HG03097 (cell line): ENCODE results near the gene AFP.

Experiments used
- ATAC-seq: cut with Tn5 transposase; IDR thresholded peaks from one replicate; pipeline ENCODE4 v1.9.1; 2021; ENCODE audit not compliant: unreplicated experiment, low FRiP score

Gene AFP

GRCh38 chr4:73454920-73455319 is 18.9 kb downstream of the AFP start:
- ATAC-seq, result no peak

- ATAC-seq, result no peak
Observed at GRCh38 chr4:73456177-73457022, 20.4 kb downstream of the AFP start.

DNA sequence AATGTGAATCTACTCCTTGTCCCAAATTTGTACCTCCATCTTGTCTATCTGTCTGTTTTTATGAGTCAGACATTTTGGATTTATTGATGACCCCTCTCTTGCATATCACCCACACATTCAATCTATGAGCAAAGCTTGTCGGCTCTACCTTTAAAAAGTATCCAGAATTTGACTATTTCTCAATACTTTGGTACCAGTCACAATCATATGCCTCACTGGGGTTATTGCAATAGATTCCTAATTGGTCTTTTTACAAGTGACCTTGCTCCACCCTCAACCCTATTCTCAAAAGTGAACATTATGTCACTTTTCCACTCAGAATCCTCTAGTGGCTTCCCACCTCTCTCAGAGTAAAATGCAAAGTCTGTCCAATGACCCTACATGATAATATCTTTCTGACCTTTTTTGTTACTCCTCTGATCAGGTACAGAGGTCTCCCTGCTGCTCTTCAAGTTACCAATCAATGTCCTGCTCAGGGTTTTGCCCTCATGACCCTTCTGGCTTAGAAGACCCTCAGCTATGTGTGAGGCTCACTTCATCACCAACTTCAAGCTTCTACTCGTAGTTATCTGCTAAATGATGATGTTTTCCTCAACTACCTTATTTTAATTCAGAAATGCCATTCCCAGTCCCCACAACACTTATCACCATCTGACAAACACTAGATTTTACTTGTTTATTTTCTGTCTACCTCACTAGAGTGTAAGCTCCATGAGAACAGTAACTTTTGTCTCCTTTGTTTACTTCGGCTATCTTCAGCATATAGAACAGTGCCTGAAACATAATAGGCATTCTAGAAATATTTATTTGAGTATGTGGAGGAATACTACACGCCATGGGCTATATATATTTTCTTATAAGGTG is 22.4 kb downstream of the AFP start:
- no peak for ATAC-seq

DNA sequence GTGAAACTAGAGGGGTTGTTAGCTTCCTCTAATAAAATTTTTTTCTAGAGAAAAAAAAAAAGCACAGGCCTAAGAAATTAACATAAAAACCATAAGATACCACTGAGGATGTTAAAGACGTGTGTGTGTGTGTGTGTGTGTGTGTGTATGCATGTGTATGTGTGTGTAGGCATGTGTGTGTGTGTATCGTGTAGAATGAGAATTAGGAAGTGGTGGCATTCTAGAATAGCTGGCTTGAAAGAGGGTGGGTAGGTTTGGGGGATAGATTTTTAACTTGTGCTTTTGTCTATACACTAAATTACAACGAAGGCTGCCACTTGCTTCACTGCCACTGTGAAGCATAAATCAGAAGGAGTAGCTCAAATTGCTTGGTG is 23.0 kb downstream of the AFP start:
- ATAC-seq, result no peak

GRCh38 chr4:73460913-73461522 is 25.0 kb downstream of the AFP start:
- no peak for ATAC-seq

DNA sequence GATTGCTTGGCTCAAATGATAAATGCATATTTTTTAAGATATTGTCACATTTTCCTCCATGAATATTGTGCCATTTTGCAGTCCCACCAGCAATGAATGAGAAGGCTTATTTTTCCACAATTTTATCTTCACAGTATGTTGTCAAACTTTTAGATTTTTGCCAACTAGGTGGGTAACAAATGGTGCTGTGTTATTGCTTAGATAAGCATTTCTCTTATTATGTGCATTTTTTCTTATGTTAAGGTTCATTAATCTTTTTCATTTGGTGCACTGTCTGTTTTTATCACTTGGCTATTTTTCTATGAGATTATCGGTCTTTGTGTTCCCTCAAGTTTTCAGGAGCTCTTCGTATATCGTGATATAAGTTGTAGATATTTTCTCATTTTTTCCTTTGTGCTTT is 32.1 kb downstream of the AFP start:
- no peak for ATAC-seq

GRCh38 chr4:73470728-73471127 is 34.7 kb downstream of the AFP start:
- no peak for ATAC-seq

GRCh38 chr4:73477176-73477575 is 41.2 kb downstream of the AFP start:
- ATAC-seq, result no peak

GRCh38 chr4:73479323-73479722 is 43.3 kb downstream of the AFP start:
- ATAC-seq, result no peak

- no peak for ATAC-seq
Observed at GRCh38 chr4:73481358-73481757, 45.3 kb downstream of the AFP start, which contains the start of gene AFM. Gene AFM (plus strand): TSS chr4:73481745. CDS start chr4:73481776, 31 bp downstream.

GRCh38 chr4:73485085-73485484 is 49.1 kb downstream of the AFP start:
- ATAC-seq, result no peak

GRCh38 chr4:73485596-73485995 is 49.6 kb downstream of the AFP start:
- ATAC-seq, result no peak

GRCh38 chr4:73486497-73486896 is 50.5 kb downstream of the AFP start:
- no peak for ATAC-seq

GRCh38 chr4:73487233-73487632 is 51.2 kb downstream of the AFP start:
- ATAC-seq, result no peak

GRCh38 chr4:73499996-73500765 is 64.2 kb downstream of the AFP start:
- no peak for ATAC-seq

DNA sequence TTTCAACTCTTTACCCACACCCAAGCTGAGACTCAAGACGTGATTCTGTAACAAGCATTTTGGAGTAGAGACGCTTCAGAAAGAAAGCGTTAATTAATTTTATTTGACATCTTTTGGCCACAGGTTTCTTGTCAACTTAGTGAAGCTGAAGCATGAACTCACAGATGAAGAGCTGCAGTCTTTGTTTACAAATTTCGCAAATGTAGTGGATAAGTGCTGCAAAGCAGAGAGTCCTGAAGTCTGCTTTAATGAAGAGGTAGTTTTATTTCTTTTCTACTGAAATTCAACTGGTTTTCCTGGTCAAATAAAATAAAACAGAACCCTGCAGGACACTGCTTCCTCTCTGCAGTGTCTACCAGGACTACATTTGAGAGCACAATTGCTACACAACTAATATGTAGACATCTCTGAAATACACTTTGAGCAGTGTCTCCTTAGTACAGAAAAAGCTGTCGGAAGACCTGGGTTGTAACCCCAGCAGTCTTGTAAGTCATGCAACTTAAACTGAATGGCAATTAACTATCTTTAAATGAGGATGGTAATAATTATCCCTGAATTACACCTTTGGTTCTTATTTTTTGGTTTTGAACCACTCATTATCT is 65.7 kb downstream of the AFP start:
- no peak for ATAC-seq

DNA sequence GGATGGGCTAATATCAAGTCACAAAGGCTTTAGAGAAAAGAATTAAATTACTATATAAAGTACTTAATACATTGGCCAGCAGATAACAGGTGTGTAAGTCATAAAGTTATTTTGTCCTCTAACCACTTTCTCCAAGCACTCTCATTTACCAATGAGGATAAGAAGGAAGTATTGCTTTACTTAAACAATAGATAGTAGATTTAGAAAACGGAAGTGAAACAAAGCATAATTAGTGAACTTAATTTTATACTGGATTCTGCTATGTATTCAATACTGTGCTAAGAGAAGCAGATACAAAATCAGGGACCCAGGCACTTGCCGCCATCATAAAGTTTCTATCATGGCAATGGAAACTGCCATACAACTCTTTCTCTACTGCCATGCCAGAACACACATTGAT is 69.5 kb downstream of the AFP start:
- ATAC-seq, result no peak
